GM06990 (cell line): ENCODE measurements around the gene TRAF5.
"Not testable (repeated sequence)": the region's sequence is repeated elsewhere in the genome, so short reads cannot be mapped to it uniquely, and the experiment has no call there.

ENCODE experiments used
- DNase-seq: peaks from one replicate; pipeline ENCODE4 v3.0.0-alpha.2; 2011; ENCODE audit not compliant: insufficient read length; ENCODE audit errors: extremely low read depth
- H3K27me3 ChIP-seq: replicated peaks from 2 replicates; pipeline ENCODE4 v1.6.0; 2011; ENCODE audit warnings: low read length; ENCODE audit not compliant: control insufficient read depth, insufficient read depth
- H3K36me3 ChIP-seq: 2 replicates; pipeline ENCODE4 v1.5.1; 2011; ENCODE audit warnings: low read length; ENCODE audit not compliant: control insufficient read depth, insufficient read depth
- H3K4me3 ChIP-seq: replicated peaks from 2 replicates; pipeline ENCODE4 v1.5.1; 2011; ENCODE audit warnings: low read depth, mild to moderate bottlenecking, control low read depth, low read length
- TF ChIP-seq, protein P1 (sequence below): IDR thresholded peaks from 2 replicates; pipeline ENCODE4 v1.5.1; 2011; ENCODE audit warnings: low read length, control low read depth, mild to moderate bottlenecking, inconsistent platforms; ENCODE audit not compliant: insufficient read depth, poor library complexity, severe bottlenecking

The TRAF5 gene

DNA sequence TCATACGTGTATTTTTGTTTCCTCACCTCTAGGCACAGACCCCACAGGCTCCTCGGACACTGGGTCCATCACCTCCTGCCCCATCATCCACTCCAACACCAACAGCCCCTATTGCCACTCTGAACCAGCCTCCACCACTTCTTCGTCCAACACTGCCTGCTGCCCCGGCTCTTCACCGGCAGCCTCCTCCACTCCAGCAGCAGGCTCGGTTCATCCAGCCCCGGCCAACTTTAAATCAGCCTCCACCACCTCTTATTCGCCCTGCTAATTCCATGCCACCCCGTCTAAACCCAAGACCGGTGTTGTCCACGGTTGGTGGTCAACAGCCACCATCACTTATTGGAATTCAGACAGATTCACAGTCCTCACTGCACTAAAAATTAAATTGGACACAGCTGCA is 13.2 kb upstream of the TRAF5 start:
- H3K27me3 ChIP-seq: no peaks in the 10 kb centered on the region
- no peak overlapping the region for H3K4me3 ChIP-seq
- DNase-seq: no peak
- TF ChIP-seq, protein P1, sequence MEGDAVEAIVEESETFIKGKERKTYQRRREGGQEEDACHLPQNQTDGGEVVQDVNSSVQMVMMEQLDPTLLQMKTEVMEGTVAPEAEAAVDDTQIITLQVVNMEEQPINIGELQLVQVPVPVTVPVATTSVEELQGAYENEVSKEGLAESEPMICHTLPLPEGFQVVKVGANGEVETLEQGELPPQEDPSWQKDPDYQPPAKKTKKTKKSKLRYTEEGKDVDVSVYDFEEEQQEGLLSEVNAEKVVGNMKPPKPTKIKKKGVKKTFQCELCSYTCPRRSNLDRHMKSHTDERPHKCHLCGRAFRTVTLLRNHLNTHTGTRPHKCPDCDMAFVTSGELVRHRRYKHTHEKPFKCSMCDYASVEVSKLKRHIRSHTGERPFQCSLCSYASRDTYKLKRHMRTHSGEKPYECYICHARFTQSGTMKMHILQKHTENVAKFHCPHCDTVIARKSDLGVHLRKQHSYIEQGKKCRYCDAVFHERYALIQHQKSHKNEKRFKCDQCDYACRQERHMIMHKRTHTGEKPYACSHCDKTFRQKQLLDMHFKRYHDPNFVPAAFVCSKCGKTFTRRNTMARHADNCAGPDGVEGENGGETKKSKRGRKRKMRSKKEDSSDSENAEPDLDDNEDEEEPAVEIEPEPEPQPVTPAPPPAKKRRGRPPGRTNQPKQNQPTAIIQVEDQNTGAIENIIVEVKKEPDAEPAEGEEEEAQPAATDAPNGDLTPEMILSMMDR: no peak
- H3K36me3 ChIP-seq: peaks cover 3% of the 10 kb centered on the region

DNA sequence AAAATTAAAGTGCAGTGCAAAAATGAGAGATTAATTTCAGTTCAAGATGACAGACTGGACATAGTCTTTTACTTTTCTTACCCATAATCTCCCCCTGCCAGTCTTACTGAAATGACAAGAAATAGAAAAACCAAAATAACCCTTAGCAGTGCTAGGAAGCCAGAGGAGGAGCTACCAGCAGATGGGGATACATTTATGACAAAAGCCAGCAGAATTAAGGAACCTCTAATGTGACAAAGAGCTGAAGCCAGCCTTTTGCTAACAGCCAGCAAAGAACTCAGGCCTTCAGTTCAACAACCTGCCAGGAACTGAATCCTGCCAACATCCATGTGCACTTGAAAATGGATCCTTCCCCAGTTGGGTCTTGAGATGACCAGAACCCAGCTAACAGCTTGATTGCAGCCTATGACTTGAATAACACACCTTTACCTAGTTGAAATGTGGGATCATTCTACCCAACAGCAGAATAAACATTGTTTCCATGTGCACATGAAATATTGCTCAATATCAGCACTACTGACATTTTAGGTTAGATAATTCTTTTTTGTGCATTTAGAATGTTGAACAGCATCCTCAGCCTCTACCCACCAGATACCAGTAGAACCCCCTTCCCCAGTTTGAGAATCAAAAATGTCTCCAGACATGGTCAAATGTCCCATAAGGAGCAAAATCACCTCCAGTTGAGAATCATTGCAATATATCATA is 7.9 kb upstream of the TRAF5 start:
- no peaks in the 10 kb centered on the region for H3K27me3 ChIP-seq
- H3K36me3 ChIP-seq: no peaks in the 10 kb centered on the region; the same call in 1 of the 2 replicates
- no peak overlapping the region for H3K4me3 ChIP-seq
- TF ChIP-seq, protein P1: no peak
- no peak for DNase-seq

DNA sequence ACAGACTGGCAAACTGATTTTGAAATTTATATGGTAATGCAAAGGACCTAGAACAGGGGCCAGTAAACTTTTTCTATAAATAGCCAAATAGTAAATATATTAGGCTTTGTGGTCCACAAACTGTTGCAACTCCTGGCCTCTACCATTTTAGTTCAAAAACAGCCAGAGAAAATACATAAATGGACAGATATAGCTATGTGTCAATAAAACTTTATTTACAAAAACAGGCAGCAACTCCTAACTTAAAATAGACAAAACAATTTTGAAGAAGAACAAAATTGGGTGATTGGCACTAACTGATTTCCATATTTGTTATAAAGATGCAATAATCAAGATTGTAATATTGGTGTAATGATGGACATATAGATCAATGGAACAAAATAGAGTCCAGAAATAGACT is 6.7 kb upstream of the TRAF5 start:
- H3K36me3 ChIP-seq: no peaks in the 10 kb centered on the region; the same call in 1 of the 2 replicates
- no peaks in the 10 kb centered on the region for H3K27me3 ChIP-seq
- DNase-seq: no peak
- no peak overlapping the region for H3K4me3 ChIP-seq
- TF ChIP-seq, protein P1: no peak

DNA sequence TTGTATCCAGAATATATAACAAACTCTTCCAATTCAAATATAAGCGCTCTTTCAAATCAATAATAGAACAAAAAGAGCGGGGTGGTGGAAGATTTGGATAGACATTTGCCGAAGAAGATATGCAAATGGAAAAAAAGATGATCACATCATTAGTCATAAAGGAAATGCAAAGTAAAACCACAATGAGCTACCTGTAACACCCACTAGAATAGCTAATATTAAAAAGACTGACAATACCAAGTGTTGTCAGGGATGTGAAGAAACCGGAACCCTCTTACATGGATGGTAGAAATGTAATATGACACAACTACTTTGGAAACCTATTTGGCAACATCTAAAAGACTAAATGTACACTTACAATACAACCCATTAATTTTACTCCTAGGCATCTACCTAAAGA is 5.7 kb upstream of the TRAF5 start:
- no peaks in the 10 kb centered on the region; the same call in 1 of the 2 replicates for H3K36me3 ChIP-seq
- no peak for DNase-seq
- TF ChIP-seq, protein P1: no peak
- no peaks in the 10 kb centered on the region for H3K27me3 ChIP-seq
- no peak overlapping the region for H3K4me3 ChIP-seq

DNA sequence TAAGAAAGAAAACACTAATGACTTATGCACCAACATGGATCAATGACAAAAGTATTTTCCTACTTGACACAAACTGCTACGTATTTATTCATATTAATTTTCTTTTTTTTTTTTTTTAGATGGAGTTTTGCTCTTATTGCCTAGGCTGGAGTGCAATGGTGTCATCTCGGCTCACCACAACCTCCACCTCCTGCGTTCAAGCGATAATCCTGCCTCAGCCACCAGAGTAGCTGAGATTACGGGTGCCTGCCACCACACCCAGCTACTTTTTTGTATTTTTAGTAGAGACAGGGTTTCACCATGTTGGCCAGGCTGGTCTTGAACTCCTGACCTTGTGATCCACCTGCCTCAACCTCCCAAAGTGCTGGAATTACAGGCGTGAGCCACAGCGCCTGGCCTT is 5.0 kb upstream of the TRAF5 start:
- H3K27me3 ChIP-seq, H3K36me3 ChIP-seq, DNase-seq, H3K4me3 ChIP-seq: not testable (repeated sequence)

DNA sequence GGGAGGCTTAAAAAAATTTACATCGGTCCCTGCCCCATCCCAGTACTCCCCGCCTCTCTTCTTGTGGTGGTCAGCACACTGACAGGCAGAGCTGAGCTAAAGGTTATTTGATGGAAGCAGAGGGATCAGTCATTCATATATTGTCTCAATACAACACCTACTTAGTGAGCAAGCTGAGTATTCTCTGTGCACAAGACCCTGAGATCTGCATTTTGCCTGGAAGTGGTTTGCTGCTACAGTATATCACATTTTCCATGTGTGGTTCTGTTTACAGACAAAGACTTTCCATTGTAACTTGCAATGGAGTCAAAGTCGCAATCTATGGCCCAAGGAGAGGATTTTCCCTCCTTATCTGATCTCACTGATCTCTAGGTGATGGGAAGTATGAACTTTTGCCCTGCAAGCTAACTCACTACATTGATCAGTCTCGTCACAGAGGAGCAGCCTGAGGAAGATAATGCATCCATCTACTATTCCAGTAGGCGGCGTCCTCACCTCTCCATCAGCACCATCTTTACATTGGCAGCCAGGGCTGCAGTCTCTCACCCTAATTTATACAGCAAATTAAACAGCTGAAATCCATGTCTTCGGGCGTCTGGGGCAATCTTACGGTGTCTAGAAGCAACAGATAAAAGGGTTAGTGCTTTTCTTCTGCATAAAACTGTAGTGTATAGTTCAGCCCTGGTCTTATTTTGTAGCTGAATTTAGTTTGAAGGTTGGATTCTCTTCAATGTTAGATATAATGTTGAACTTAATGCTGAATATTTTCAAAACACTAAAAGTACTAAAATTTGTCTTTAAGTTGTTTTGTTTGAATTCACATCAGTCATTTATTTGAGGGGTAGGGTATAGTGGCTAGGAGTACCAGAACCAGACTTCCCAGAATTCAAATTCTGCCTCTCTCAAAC is 3.2 kb upstream of the TRAF5 start:
- DNase-seq: no peak
- Histone ChIP-seq H3K27me3 (no peaks in the 10 kb centered on the region), H3K36me3 (no peaks in the 10 kb centered on the region), H3K4me3 (no peak overlapping the region)
- TF ChIP-seq, protein P1: peak; percentile 91
